Stimulated activated CD8-positive, alpha-beta memory T cell treated with anti-CD3 and anti-CD28 coated beads, Interleukin-7, amount 100 ng/mL, for 4 hours (primary cell): Measurements from ENCODE around the gene CCL17.
"Not testable (repeated sequence)": the region's sequence is repeated elsewhere in the genome, so short reads cannot be mapped to it uniquely, and the experiment has no call there.

Experiments used
- DNase-seq, 2 donors: peaks; one replicate each; pipeline ENCODE4 v3.0.0-alpha.2; 2020; ENCODE audit warnings: low read depth in 2 of 2

Gene CCL17

GRCh38 chr16:57403965-57404817, at the start of gene CCL17:
CCL17 (plus strand) TSS chr16:57404767; CDS start chr16:57413933, 9,166 bp downstream.
- DNase-seq: no peak

- no peak for DNase-seq
These were observed 48.6 kb upstream of the CCL17 start for GRCh38 chr16:57355898-57356414.

GRCh38 chr16:57356547-57356946, 48.0 kb upstream of the CCL17 start:
- DNase-seq: no peak

GRCh38 chr16:57357330-57358085, 47.1 kb upstream of the CCL17 start:
- no peak for DNase-seq

GRCh38 chr16:57358086-57358420, 46.5 kb upstream of the CCL17 start:
- DNase-seq: no peak

GRCh38 chr16:57358527-57359095, 46.0 kb upstream of the CCL17 start, which contains the start of gene CCL22:
CCL22 (plus strand) TSS chr16:57358783; CDS start chr16:57358817, 34 bp downstream.
- DNase-seq: no peak

- no peak for DNase-seq
These were observed 44.1 kb upstream of the CCL17 start for GRCh38 chr16:57360321-57360935.

- DNase-seq: no peak
These were observed 43.2 kb upstream of the CCL17 start for GRCh38 chr16:57361404-57361803.

- no peak for DNase-seq
These were observed 40.4 kb upstream of the CCL17 start for GRCh38 chr16:57364143-57364542.

- DNase-seq: no peak
These were observed 38.0 kb upstream of the CCL17 start for GRCh38 chr16:57366544-57367040.

GRCh38 chr16:57367116-57367752, 37.3 kb upstream of the CCL17 start:
- no peak for DNase-seq

- no peak for DNase-seq
These were observed 32.8 kb upstream of the CCL17 start for GRCh38 chr16:57371494-57372371.

- DNase-seq: no peak
These were observed 32.0 kb upstream of the CCL17 start, which contains the start of gene CX3CL1 for GRCh38 chr16:57372372-57373116. CX3CL1 (plus strand) TSS chr16:57372490; CDS start chr16:57372569, 79 bp downstream.

- DNase-seq: no peak
These were observed 31.2 kb upstream of the CCL17 start for GRCh38 chr16:57373117-57373947.

- DNase-seq: no peak
These were observed 30.5 kb upstream of the CCL17 start for GRCh38 chr16:57374067-57374534.

- DNase-seq: not testable (repeated sequence)
These were observed 29.6 kb upstream of the CCL17 start for GRCh38 chr16:57374925-57375465.

- DNase-seq: no peak
These were observed 28.2 kb upstream of the CCL17 start for GRCh38 chr16:57376313-57376818.
